ENCODE results near the gene CFAP20DC.
"Not testable (repeated sequence)": the region's sequence is repeated elsewhere in the genome, so short reads cannot be mapped to it uniquely, and the experiment has no call there.

CFAP20DC gene

DNA sequence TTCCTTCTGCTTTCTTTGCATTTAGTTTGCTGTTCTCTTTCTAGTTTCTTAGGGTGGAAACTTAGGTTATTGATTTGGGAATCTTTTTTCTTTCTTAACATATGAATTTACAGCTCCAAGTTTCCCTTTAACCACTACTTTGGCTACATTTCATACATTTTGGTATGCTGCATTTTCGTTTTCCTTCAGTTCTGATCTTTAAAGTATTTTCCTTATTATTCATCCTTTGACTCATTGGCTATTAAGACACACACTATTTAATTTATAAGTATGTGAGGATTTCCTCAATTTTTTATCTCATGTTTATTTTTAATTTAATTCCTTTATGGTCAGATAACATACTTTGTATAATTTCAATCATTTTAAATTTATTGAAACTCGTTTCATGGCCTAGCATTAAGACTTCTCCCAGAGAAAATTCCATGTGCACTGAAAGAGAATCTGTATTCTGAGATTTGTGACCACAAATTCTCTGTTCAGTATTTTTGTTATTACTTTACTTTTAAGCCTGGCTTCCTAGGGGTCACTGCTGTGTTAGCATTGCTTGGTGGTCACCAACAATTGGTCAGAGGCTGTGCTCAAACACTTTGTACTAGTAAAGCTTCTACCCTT is 87.7 kb downstream of the CFAP20DC start:
- DNase-seq: no peak

DNA sequence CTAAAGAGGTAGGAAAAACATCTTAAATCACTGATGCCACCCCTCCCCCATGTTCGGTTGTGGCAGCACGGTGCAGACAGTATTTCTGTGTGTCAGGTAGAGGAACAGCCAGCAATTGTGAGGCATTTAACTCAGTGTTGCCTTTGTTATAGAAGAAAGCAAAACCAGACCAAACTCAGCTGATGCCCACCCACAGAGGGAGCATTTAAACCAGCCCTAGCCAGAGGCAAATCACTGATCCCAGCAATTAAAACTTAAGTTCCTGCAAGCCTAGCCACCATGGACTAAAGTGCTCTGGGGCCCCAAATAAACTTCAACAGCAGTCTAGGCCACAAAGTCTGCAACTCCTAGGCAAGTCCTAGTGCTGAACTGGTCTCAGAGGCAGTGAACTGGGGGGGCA is 94.5 kb downstream of the CFAP20DC start:
- DNase-seq: no peak

DNA sequence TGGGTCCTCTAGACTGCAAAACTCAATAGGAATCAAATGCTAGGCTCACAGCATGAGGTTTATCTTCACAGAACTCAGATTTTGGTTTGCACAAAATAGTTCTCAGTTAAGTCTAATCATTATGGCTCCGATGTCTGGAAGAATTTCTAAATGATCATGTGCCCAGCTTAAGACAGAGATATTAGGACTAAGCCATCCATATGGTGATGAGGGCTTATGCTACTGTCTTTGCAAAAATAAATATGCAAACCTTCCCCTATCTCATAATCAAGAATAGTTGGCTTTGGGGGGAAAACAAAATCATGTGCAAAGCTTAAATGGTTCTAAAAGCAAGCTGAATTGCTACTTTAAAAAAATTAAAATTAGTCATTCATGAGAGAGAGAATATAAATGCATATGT is 96.5 kb downstream of the CFAP20DC start:
- no peak for DNase-seq

DNA sequence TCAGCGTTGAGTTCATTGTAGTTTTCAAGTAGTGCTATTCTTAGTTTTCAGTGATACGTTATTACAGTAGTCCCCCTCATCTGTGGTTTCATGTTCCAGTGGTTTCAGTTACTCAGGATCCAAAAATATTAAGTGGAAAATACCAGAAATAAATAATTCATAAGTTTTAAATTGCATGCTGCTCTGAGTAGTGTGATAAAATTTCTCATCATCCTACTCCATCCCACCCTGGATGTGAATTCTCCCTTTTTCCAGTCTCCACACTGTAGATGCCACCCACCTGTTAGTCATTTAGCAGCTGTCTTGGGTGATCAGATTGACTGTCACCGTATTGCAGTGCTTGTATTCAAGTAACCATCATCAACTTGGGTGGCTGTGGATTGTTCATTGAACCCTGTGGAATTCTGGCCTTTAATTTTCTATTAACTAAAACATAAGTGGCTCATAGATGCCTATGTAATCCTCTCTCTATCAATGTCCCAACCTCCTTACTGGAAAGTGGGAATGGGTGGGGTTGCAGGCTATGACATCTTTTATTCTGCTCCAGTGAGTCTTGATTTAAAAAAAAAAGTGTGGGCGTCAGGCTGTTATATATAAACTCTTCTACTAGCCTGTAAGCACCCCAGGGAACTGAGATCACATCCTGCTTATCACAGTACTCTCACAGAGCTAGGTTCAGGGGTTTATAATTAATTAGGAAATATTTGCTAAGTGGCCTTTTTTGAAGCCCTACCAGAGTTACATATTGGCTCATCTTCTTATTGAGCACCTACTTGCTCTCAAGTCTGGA is 97.5 kb downstream of the CFAP20DC start:
- DNase-seq: no peak

DNA sequence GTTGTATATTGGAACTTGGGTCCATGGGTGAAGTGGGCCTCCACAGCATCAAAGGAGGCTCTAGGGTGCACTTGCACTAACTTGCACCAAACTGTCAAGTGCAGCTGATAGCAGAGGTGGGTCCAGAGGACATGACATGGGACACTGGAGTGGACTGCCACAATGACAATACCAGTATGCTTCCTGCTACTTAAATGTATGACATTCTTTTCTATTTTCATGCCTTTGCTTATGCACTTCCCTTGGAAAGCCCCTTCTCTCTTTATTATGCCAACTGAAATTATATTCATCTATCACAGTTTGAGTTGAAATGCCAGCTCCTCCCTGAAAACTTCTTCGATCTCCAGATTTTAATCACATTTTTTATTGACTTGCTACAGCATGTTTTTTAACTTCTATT is 101.8 kb downstream of the CFAP20DC start:
- no peak for DNase-seq

DNA sequence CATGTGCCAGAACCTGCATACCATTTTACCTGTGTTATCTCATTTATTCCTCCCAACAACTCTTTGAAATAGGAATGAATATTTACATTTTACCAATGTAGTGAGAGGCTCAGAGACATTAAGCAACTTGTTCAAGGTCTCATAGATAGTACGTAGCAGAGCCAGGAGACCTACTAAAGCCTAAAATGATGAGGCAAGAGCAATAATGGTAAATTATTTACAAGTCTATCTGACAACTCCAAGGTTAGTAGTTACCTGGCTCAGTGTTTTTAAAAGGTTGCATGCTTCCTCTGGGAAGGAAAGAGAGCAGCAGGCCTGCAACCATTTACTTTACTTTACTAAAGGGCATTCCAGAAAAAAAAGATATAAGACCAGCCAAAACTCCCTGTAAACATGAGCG is 103.0 kb downstream of the CFAP20DC start:
- DNase-seq: no peak

DNA sequence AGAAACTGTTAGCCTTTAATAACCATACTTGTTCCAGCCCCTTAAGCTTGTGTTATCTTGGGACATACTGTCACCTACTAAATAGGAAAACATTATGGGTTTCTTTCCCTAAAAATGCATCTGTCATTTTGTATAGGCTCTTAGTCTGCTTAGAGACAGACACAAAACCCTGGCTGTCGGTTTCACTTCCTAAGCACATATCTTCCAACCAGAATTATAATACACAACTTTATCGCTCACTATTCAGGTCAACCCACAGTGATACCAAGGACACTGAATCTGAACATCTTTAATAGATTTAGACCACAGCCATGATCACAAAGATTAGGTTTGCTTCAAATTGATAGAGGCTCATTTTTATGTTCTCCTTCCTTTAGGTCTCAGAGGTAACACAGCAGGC is 111.8 kb downstream of the CFAP20DC start:
- no peak for DNase-seq

DNA sequence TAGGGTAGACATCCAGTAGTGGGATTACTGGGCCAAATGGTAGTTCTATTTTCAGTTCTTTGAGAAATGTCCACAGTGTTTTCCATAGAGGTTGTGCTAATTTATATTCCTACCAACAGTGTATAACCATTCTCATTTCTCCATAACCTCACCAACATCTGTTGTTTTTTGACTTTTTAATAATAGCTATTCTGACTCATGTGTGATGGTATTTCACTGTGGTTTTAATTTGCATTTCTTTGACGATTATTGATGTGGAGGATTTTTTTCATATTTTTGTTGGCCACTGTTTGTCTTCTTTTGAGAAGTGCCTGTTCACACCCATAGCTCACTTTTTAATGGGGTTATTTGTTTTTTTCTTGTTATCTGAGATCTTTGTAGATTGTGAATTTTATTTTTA is 125.2 kb downstream of the CFAP20DC start:
- no peak for DNase-seq

DNA sequence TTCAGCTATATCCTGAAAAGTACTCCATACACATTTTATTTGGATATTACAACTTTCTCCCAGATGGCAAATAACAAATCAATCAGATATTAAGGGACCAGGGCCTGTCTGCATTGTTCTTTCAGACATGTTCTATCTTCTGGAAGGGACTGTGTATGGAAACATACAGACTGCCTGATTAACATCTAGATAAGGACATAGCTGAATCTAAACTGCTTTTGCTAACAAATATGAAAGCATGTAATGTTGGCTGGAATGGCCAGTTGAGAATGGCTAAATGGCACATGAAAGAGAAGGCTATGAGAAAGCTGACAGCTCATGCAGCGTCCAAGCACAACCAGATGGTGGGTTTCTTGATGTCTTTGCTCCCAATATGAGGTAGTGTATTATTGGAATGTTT is 149.4 kb downstream of the CFAP20DC start:
- DNase-seq: no peak

DNA sequence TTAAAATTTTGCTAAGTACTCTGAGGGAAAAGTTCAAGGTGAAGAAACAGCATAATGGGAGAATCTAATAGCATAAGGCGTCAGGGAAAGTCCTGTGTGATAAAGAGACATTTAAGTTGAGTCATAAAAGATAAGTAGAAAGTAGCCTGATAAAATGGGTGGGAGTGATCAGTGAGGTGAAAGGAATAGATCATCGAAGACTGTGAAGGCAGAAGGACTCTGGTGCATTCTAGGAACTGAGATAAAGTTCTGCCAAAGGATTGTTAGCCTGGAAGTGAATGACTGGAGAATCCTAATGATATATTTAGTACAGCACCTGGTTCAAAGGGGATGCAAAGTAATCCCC is 149.9 kb downstream of the CFAP20DC start:
- DNase-seq: no peak

DNA sequence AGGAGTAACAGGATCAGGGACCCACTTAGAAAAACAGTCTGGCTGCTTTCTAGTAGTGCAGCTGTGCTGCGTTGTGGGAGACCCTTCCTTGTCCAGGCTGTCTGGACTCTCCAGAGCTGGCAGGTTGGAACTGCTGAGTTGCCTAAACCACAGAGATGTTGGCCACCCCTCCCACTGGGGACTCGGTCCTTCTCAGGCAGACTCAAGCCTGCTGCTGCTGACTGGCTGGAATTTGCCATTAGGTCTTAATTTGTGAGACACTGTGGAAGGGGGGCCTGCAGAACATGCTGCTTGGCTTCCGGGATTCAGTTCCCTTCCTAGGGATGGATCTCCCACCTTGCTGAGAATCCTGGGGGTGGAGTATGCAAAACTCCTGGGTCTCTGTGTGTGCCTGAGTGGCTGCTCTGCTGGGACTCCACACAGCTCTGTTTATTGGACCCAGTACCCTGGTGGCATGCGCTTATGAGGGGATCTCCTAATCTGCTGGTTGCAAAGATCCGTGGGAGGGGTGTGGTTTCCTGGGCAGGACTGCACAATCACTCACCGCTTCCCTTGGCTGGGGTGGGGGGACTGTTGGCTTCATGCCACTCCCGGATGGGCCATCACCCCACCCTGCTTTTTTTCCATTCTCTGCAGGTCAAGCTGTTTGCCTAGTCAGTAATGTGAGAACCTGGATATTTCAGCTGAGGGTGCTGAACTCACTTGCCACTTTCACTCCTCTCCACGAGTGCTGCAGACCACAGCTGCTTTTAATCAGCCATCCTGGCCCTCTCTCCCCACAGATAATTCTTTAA is 150.5 kb downstream of the CFAP20DC start:
- peak; percentile 17 for DNase-seq

DNA sequence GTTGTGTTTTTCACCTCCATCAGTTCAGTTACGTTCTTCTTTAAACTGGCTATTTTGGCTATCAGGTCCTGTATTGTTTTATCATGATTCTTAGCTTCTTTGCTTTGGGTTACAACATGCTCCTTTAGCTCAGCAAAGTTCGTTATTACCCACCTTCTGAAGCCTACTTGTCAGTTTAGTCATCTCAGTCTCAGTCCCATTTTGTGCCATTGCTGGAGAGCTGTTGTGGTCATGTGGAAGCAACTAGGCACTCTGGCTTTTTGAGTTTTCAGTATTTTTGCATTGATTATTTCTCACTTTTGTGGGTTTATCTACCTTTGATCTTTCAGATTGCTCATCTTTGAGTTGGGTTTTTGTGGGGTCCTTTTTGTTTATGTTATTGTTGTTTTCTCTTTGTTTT is 151.3 kb downstream of the CFAP20DC start:
- DNase-seq: no peak

DNA sequence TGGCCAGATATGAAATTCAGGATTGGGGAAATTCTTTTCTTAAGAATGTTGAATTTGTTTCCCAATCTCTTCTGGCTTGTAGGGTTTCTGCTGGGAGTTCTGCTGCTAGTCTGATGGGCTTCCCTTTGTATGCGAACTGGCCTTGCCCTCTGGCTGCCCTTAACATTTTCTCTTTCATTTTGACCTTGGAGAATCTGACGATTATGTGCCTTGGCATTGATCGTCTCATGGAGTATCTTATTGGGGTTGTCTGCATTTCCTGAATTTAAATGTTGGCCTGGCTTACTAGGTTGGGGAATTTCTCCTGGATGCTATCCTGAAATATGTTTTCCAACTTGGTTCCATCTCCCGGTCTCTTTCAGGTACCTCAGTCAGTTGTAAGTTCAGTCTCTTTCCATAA is 152.2 kb downstream of the CFAP20DC start:
- no peak for DNase-seq

DNA sequence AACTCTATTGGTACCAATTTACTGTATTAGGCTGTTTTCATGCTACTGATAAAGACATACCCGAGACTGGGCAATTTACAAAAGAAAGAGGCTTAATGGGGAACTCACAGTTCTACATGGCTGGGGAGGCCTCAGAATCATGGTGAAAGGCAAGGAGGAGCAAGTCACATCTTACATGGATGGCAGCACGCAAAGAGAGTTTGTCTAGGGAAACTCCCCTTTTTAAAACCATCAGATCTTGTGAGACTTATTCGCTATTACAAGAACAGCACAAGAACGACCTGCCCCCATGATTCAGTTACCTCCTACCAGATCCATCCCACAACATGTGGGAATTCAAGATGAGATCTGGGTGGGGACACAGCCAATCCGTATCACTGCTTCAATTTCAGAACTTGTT is 154.1 kb downstream of the CFAP20DC start:
- not testable (repeated sequence) for DNase-seq

DNA sequence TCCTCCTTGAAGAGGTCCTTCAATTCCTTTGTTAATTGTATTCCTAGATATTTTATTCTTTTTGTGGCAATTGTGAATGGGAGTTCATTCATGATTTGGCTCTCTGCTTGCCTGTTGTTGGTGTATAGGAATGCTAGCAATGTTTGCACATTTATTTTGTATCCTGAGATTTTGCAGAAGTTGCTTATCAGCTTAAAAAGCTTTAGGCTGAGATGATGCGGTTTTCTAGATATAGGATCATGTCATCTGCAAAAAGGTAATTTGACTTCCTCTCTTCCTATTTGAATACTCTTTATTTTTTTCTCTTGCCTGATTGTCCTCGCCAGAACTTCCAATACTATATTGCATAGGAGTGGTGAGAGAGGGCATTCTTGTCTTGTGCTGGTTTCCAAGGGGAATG is 157.3 kb downstream of the CFAP20DC start:
- DNase-seq: not testable (repeated sequence)

DNA sequence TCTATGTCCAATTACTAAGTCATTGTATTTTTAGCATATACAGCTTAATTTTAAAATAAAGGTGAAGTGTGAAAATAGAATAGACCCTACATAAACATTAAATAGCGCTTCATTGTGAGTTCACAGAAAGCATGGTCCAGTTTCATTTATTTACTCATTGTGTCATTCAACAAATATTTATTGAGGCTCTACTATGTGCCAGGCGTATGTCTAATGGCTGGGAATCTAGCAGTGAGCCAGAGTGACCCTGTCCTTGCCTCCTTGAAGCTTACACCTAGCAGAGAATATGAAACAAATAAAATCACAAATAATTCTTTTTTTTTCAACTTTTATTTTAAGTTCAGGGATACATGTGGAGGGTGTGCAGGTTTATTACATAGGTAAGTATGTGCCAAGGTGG is 161.7 kb downstream of the CFAP20DC start:
- no peak for DNase-seq

DNA sequence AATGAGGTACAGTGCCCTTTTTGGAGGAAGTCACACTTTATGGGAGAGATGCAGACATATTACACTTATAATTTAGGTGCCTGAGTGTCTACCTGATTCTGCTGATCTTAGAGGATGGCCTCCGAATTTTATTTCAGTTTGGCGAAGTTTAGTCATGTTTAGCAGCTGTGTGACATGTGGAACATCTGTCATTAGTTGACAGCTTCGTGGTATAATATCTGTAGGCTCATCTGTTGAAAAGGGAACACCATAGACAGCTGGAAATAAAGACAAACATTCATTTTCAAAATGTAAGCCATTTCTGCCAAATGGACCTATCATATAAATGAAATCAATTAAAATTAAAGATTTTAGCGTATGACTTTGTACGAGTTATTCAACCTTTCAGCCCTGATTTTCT is 165.4 kb downstream of the CFAP20DC start:
- DNase-seq: no peak

DNA sequence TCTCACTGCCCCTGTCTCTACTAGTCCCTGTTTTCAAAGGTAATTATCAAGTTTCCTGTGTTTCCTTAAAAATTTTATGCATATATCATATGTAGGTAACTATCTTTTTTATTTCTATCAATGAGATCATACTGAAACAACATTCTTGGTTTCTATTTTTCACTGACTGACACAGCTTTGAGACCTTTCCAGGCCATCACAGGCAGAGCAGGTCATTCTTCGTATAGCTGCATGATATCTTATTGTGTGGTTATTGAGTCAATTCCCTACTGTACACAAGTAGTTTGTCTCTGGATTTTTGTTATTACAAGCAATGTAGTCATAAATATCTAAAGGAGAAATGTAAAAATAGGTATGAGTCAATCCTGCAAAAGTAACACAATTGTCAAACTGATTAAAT is 169.6 kb downstream of the CFAP20DC start:
- no peak for DNase-seq

DNA sequence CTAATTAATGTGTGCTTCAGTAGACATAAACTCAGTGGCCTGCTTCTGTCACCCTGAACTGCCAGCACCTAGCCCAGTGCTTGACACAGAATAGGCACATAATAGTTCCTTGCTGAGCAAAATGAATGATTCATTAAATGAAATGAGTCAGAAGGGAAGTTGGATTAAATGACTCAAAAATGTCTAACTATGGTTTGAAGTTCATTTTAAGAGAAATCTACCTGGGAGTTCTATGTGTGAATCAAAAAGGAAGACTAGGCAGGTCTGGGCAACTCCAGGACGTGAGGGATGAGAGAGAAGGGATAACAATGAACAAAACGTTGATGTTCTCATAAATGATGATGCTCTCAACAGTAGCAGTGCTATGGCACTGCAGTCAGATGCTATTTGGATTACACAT is 175.0 kb downstream of the CFAP20DC start:
- DNase-seq: peak; percentile 29

DNA sequence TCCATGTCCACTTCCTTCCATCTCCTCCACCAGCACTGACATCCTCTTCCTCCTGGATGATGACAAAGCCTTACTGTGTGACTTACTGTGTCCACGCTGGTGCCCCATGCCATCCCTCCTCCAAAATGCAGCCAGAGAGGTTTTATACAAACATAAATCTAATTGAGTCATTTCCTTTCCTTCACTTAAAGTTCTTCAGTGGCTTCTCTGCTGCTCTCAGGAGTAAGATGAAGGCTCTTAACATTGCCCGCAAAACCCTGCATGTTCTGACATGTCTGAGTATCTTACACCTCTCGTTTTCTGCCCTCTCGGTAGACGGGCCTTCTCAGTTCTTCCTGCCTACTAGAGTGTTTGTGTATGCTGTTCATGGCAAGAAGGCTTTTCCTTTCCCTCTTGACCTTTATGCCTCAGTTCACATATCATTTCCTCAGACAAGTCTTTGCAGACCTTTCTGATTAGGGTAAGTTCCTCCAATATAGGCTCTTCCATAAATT is 175.5 kb downstream of the CFAP20DC start:
- no peak for DNase-seq

DNA sequence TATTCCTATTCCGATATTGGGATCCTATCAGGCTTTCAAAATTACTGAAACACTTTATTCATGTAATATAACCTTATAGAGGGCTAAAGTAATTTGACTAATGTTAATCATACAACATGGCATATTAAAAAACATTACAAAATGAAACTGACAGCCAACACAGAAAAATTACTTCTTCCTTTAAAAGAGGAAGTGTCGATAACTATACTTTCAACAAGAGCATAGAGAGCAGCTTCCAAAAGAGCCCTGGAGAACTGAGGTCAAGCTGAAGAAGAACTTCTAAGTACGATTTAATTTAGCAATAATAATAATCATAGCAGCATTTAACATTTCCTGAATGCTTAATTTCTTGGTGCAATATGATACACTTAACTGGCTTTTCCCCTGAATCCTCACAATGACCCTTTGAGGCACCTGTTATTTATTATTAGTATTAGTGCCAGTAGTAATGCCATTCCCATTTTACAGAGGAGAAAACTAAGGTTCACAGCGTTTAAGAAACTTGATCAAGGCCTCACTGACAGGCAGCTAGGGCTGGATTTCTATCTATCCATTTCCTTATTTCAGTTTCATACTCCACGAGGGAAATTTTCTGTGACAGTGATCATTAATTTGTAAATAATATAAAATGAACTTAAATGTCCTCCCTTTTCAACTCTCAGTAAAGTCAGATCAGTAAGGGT is 181.6 kb downstream of the CFAP20DC start:
- DNase-seq: no peak

DNA sequence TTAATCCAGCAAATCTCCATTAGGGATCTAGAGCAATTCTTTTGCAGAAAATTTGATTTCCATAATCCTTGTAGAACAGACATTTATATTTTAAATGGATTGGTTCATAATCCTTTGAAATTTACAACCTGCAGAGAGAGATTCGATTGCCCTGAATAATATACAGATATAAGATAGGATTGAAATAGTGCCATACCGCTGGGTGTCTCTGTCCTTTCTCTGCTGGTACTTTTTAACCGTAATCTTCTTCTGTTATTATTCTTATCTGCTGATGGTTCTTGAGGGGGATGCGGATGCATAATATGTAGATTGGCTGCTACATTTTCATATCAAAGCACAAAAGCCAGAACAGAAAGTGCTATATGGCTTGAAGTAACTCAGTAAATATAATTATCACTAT is 182.2 kb downstream of the CFAP20DC start:
- no peak for DNase-seq

DNA sequence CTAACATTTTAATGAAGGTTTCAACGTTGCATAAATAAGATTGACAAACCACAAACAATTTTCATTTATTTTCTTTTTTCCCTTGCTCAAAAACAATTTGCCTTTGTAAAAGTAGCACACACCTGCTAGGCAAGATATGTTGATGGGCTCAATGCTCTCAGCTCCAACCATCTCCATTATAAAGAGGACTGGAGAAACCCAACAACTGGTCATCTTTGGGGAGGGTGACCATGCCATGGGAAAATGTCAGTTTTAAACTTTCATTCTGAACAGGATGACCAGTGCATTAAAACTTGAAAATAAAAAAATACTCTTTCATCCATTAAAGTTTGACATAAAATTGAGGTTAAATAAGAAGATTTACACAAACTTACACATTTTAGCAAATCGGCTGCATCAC is 183.7 kb downstream of the CFAP20DC start:
- no peak for DNase-seq

All from stimulated activated CD4-positive, alpha-beta T cell treated with anti-CD3 and anti-CD28 coated beads, Interleukin-1b, Interleukin-23, amount 100 ng/mL, for 48 hours (primary cell).